ENCODE measurements around the gene CEP85L. TPM values are rescaled to one million over a fixed set of nuclear protein-coding genes. Genes with fewer than 3 reads are reported as not detected.

CEP85L gene
- total RNA-seq, 1 donor from 2014 or later, result 21.8 TPM

- DNase-seq, result no peak
- peaks cover 22% of the 10 kb centered on the region for H3K36me3 Mint-ChIP-seq (ENCODE audit: low read depth)
- ChIA-PET CTCF (no interaction called here), POLR2A (no interaction called here)
- intact Hi-C loops (cut with micrococcal nuclease), result loop anchor here (2.0 to 5.0 kb wide), 3 partner anchors 227 to 1162 kb away; no protein-coding TSS in a partner anchor
- TF ChIP-seq CTCF (IDR thresholded peaks at IDR 0.05), result no peak
- no peak for ATAC-seq (ENCODE audit: low read depth)
- no peaks in the 10 kb centered on the region for H3K27me3 Mint-ChIP-seq
- no peak overlapping the region for H3K27ac Mint-ChIP-seq
- H3K9me3 Mint-ChIP-seq, result no peaks in the 10 kb centered on the region
- H3K4me1 Mint-ChIP-seq, result no peaks in the 10 kb centered on the region
- no peak overlapping the region for H3K4me3 Mint-ChIP-seq
These were observed 142.3 kb downstream of the CEP85L start for GRCh38 chr6:118509009-118509617.

- Mint-ChIP-seq H3K9me3 (no peaks in the 10 kb centered on the region), H3K4me1 (no peaks in the 10 kb centered on the region), H3K27ac (no peak overlapping the region), H3K4me3 (no peak overlapping the region), H3K27me3 (no peaks in the 10 kb centered on the region), H3K36me3 (ENCODE audit: low read depth) (peaks cover 33% of the 10 kb centered on the region)
- DNase-seq (no peak), ATAC-seq (ENCODE audit: low read depth) (no peak)
- ChIA-PET POLR2A (no interaction called here), CTCF (no interaction called here)
- no peak for TF ChIP-seq CTCF (IDR thresholded peaks at IDR 0.05)
- intact Hi-C loops (cut with micrococcal nuclease), result loop anchor here (2.0 to 5.0 kb wide), 3 partner anchors 225 to 1160 kb away; no protein-coding TSS in a partner anchor
These were observed 143.8 kb downstream of the CEP85L start for GRCh38 chr6:118507636-118508035.

- DNase-seq (no peak), ATAC-seq (ENCODE audit: low read depth) (no peak)
- ChIA-PET CTCF (no interaction called here), POLR2A (no interaction called here)
- peaks cover 38% of the 10 kb centered on the region for H3K36me3 Mint-ChIP-seq (ENCODE audit: low read depth)
- intact Hi-C loops (cut with micrococcal nuclease), result loop anchor here (5.0 kb wide), 2 partner anchors 224 to 1159 kb away; no protein-coding TSS in a partner anchor
- H3K27me3 Mint-ChIP-seq, result no peaks in the 10 kb centered on the region
- H3K4me1 Mint-ChIP-seq, result no peaks in the 10 kb centered on the region
- no peak overlapping the region for H3K27ac Mint-ChIP-seq
- no peaks in the 10 kb centered on the region for H3K9me3 Mint-ChIP-seq
- no peak for TF ChIP-seq CTCF (IDR thresholded peaks at IDR 0.05)
- H3K4me3 Mint-ChIP-seq, result no peak overlapping the region
These were observed 145.2 kb downstream of the CEP85L start for GRCh38 chr6:118506071-118506638.

GRCh38 chr6:118505656-118506055, 145.7 kb downstream of the CEP85L start:
- CTCF ChIA-PET, result no interaction called here
- ATAC-seq (ENCODE audit: low read depth) (no peak), DNase-seq (no peak)
- Mint-ChIP-seq H3K4me3 (no peak overlapping the region), H3K27me3 (no peaks in the 10 kb centered on the region), H3K27ac (no peak overlapping the region), H3K36me3 (ENCODE audit: low read depth) (peaks cover 43% of the 10 kb centered on the region), H3K4me1 (no peaks in the 10 kb centered on the region), H3K9me3 (no peaks in the 10 kb centered on the region)
- no peak for TF ChIP-seq CTCF (IDR thresholded peaks at IDR 0.05)
- POLR2A ChIA-PET, result no interaction called here
- intact Hi-C loops (cut with micrococcal nuclease), result loop anchor here (5.0 kb wide), 2 partner anchors 223 to 1158 kb away; no protein-coding TSS in a partner anchor

GRCh38 chr6:118504611-118505010, 146.8 kb downstream of the CEP85L start:
- no peak for DNase-seq
- Mint-ChIP-seq H3K27me3 (no peaks in the 10 kb centered on the region), H3K4me3 (no peak overlapping the region), H3K9me3 (peaks cover 2% of the 10 kb centered on the region), H3K27ac (no peak overlapping the region), H3K36me3 (ENCODE audit: low read depth) (peaks cover 47% of the 10 kb centered on the region), H3K4me1 (no peaks in the 10 kb centered on the region)
- ChIA-PET POLR2A (no interaction called here), CTCF (no interaction called here)
- ATAC-seq (ENCODE audit: low read depth), result no peak
- intact Hi-C loops (cut with micrococcal nuclease), result loop anchor here (5.0 kb wide), 2 partner anchors 222 to 1157 kb away; no protein-coding TSS in a partner anchor
- no peak for TF ChIP-seq CTCF (IDR thresholded peaks at IDR 0.05)

Measured in activated B cell treated with CpG ODN at 0.5 μM for 24 hours (primary cell).